ENCODE data around the gene COPS6.

GRCh38 chr7:100115026-100115425 is 26.3 kb downstream of the COPS6 start:
- TF ChIP-seq POLR2A (IDR thresholded peaks at IDR 0.05), result no peak
- TF ChIP-seq, protein P1, sequence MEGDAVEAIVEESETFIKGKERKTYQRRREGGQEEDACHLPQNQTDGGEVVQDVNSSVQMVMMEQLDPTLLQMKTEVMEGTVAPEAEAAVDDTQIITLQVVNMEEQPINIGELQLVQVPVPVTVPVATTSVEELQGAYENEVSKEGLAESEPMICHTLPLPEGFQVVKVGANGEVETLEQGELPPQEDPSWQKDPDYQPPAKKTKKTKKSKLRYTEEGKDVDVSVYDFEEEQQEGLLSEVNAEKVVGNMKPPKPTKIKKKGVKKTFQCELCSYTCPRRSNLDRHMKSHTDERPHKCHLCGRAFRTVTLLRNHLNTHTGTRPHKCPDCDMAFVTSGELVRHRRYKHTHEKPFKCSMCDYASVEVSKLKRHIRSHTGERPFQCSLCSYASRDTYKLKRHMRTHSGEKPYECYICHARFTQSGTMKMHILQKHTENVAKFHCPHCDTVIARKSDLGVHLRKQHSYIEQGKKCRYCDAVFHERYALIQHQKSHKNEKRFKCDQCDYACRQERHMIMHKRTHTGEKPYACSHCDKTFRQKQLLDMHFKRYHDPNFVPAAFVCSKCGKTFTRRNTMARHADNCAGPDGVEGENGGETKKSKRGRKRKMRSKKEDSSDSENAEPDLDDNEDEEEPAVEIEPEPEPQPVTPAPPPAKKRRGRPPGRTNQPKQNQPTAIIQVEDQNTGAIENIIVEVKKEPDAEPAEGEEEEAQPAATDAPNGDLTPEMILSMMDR (IDR thresholded peaks at IDR 0.05), result no peak
- TF ChIP-seq EP300 (IDR thresholded peaks at IDR 0.05), result no peak
